ENCODE measurements around the gene TMPRSS4.

- TF ChIP-seq, protein P1, sequence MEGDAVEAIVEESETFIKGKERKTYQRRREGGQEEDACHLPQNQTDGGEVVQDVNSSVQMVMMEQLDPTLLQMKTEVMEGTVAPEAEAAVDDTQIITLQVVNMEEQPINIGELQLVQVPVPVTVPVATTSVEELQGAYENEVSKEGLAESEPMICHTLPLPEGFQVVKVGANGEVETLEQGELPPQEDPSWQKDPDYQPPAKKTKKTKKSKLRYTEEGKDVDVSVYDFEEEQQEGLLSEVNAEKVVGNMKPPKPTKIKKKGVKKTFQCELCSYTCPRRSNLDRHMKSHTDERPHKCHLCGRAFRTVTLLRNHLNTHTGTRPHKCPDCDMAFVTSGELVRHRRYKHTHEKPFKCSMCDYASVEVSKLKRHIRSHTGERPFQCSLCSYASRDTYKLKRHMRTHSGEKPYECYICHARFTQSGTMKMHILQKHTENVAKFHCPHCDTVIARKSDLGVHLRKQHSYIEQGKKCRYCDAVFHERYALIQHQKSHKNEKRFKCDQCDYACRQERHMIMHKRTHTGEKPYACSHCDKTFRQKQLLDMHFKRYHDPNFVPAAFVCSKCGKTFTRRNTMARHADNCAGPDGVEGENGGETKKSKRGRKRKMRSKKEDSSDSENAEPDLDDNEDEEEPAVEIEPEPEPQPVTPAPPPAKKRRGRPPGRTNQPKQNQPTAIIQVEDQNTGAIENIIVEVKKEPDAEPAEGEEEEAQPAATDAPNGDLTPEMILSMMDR (IDR thresholded peaks at IDR 0.05; ENCODE audit: low read length) = no peak
- no peak for TF ChIP-seq EZH2 (IDR thresholded peaks at IDR 0.05; ENCODE audit: borderline replicate concordance, low read length)
Observed at GRCh38 chr11:118114266-118114665, 37.4 kb downstream of the TMPRSS4 start.
